Measurements from ENCODE around the gene KIAA0586.
"Not testable (repeated sequence)": the region's sequence is repeated elsewhere in the genome, so short reads cannot be mapped to it uniquely, and the experiment has no call there.

Gene KIAA0586

GRCh38 chr14:58465421-58465820 lies 37.9 kb downstream of the KIAA0586 start:
- peak; percentile 6 for DNase-seq

- no peak for DNase-seq
These were observed 38.9 kb downstream of the KIAA0586 start for GRCh38 chr14:58466459-58466858.

- DNase-seq = no peak
These were observed 40.1 kb downstream of the KIAA0586 start for GRCh38 chr14:58467575-58467974.

- no peak for DNase-seq
These were observed 41.8 kb downstream of the KIAA0586 start for GRCh38 chr14:58469309-58469708.

- no peak for DNase-seq
These were observed 48.8 kb downstream of the KIAA0586 start for GRCh38 chr14:58476320-58476719.

GRCh38 chr14:58477653-58478052 lies 50.1 kb downstream of the KIAA0586 start:
- no peak for DNase-seq

- not testable (repeated sequence) for DNase-seq
These were observed 50.8 kb downstream of the KIAA0586 start for GRCh38 chr14:58478329-58478728.

- no peak for DNase-seq
These were observed 52.5 kb downstream of the KIAA0586 start for GRCh38 chr14:58479975-58480374.

GRCh38 chr14:58484176-58484575 lies 56.7 kb downstream of the KIAA0586 start:
- DNase-seq = no peak

- peak; percentile 58 for DNase-seq
These were observed 61.0 kb downstream of the KIAA0586 start for GRCh38 chr14:58488550-58488949.

GRCh38 chr14:58491593-58491992 lies 64.1 kb downstream of the KIAA0586 start:
- DNase-seq = peak; percentile 6

GRCh38 chr14:58492044-58492443 lies 64.5 kb downstream of the KIAA0586 start:
- no peak for DNase-seq

GRCh38 chr14:58501214-58501816 lies 73.8 kb downstream of the KIAA0586 start:
- DNase-seq = peak; percentile 70

- no peak for DNase-seq
These were observed 85.8 kb downstream of the KIAA0586 start for GRCh38 chr14:58513272-58513671.

- DNase-seq = no peak
These were observed 90.1 kb downstream of the KIAA0586 start for GRCh38 chr14:58517592-58517991.

- not testable (repeated sequence) for DNase-seq
These were observed 98.2 kb downstream of the KIAA0586 start for GRCh38 chr14:58525691-58526090.

- peak; percentile 20 for DNase-seq
These were observed 105.9 kb downstream of the KIAA0586 start for GRCh38 chr14:58533446-58533845.

GRCh38 chr14:58535044-58535443 lies 107.5 kb downstream of the KIAA0586 start:
- DNase-seq = peak; percentile 45

GRCh38 chr14:58537004-58537403 lies 109.5 kb downstream of the KIAA0586 start:
- DNase-seq = no peak

- no peak for DNase-seq
These were observed 113.5 kb downstream of the KIAA0586 start for GRCh38 chr14:58540749-58541632.

- no peak for DNase-seq
These were observed 114.1 kb downstream of the KIAA0586 start for GRCh38 chr14:58541633-58542022.

GRCh38 chr14:58543253-58543652 lies 115.7 kb downstream of the KIAA0586 start:
- no peak for DNase-seq

- no peak for DNase-seq
These were observed 120.1 kb downstream of the KIAA0586 start for GRCh38 chr14:58547649-58548048.

- peak; percentile 13 for DNase-seq
These were observed 121.7 kb downstream of the KIAA0586 start for GRCh38 chr14:58549105-58549757.
